Measurements from ENCODE around the gene HINFP. TPM values are rescaled to one million over a fixed set of nuclear protein-coding genes. Genes with fewer than 3 reads are reported as not detected.
A peak's percentile ranks its signal among the peaks of the same experiment; 100 is the strongest.

Gene HINFP
- total RNA-seq, 4 donors from 2014 or later, result 21.9 to 36.1 (median 27.0) TPM

DNA sequence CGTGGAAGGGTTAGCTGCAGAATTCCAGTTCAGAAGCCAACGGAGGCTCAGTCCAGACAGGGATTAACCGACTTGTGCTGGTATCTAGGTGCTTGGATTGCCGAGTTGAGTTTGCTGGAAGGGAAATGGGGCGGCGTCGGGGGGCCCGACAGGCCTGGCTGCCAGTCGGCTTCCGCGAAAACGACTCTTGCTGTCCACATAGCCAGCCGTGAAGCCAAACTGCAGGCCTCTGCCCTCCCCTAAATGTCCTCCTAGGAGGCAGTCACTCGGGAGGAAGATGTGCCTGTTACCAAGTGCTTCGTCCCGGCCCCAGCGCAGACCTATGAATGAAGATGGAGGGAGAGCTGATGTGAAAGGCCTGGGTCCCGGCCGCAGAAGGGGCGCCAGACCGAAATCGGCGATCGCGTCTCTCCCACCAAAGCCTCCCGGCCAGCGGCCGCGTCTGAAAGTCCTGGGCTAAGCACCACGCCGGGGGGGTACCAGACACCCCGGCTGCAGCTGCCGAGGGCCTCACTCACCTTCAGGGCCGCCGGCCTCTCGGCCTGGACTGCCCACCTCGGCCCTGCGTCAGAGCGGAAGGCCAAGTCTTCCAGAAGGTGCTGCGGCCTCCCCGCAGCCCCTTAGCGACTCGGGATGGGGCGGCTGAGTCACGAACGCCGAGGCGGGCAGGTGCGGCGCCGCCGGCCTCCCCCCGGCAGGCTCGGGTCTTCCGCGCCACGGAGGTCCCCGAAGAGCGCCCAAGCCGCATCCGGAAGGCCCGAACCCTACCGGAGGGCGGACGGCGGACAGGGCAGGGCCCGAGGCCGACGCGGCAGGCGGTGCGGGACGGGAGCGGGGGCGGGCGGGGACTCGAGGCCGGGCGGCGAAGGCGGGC lies 27.2 kb upstream of the HINFP start:
- H3K4me1 ChIP-seq, result peaks cover 0 to 30% (median 18%) of the 10 kb centered on the region in 4 donors
- WGBS, 2 donors, result 1 to 2% methylated on average over 19 to 53 of the region's 81 CpGs
- TF ChIP-seq, protein P1, sequence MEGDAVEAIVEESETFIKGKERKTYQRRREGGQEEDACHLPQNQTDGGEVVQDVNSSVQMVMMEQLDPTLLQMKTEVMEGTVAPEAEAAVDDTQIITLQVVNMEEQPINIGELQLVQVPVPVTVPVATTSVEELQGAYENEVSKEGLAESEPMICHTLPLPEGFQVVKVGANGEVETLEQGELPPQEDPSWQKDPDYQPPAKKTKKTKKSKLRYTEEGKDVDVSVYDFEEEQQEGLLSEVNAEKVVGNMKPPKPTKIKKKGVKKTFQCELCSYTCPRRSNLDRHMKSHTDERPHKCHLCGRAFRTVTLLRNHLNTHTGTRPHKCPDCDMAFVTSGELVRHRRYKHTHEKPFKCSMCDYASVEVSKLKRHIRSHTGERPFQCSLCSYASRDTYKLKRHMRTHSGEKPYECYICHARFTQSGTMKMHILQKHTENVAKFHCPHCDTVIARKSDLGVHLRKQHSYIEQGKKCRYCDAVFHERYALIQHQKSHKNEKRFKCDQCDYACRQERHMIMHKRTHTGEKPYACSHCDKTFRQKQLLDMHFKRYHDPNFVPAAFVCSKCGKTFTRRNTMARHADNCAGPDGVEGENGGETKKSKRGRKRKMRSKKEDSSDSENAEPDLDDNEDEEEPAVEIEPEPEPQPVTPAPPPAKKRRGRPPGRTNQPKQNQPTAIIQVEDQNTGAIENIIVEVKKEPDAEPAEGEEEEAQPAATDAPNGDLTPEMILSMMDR (IDR thresholded peaks at IDR 0.05), result no peak
- TF ChIP-seq EP300 (IDR thresholded peaks at IDR 0.05) (no peak), POLR2A (IDR thresholded peaks at IDR 0.05) (no peak)
- no peaks in the 10 kb centered on the region for H3K27me3 ChIP-seq
- no peaks in the 10 kb centered on the region for H3K9me3 ChIP-seq
- peak in 1 of 2 donors; percentile 31 for DNase-seq (ENCODE audit: low spot score in 2 of 2)
- peaks cover 0 to 38% (median 10%) of the 10 kb centered on the region in 3 donors for H3K36me3 ChIP-seq
- H3K27ac ChIP-seq, result peak overlapping the region; percentile 83 to 96 (median 94)
- H3K4me3 ChIP-seq, result peak overlapping the region; percentile 59 to 97 (median 92)

DNA sequence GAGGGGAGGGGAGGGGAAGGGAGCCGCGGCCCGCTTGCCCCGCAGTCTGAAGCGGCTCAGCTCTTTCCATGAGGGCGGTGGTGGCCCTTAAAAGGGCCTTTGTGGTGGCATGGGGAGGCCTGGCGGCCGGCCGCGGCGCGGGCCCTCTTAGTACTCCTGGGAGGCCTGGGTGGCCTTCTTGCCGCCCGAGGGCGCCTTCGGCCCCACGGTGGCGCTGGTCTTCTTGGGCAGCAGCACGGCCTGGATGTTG lies 26.6 kb upstream of the HINFP start:
- H3K9me3 ChIP-seq, result no peaks in the 10 kb centered on the region
- peaks cover 0 to 30% (median 18%) of the 10 kb centered on the region in 4 donors for H3K4me1 ChIP-seq
- peak overlapping the region; percentile 83 to 96 (median 94) for H3K27ac ChIP-seq
- H3K36me3 ChIP-seq, result peaks cover 0 to 38% (median 10%) of the 10 kb centered on the region in 3 donors
- DNase-seq (ENCODE audit: low spot score in 2 of 2), result peak; percentile 64 to 75
- TF ChIP-seq POLR2A (IDR thresholded peaks at IDR 0.05), result no peak
- TF ChIP-seq, protein P1 (IDR thresholded peaks at IDR 0.05), result peak in 3 of 5 experiments; percentile 68 to 84 (median 83)
- H3K27me3 ChIP-seq, result no peaks in the 10 kb centered on the region
- 0% methylated on average over 15 of the region's 19 CpGs; no CpG with 5 or more reads in 1 of the 2 donors for WGBS, 2 donors
- H3K4me3 ChIP-seq, result peak overlapping the region; percentile 59 to 97 (median 92)

DNA sequence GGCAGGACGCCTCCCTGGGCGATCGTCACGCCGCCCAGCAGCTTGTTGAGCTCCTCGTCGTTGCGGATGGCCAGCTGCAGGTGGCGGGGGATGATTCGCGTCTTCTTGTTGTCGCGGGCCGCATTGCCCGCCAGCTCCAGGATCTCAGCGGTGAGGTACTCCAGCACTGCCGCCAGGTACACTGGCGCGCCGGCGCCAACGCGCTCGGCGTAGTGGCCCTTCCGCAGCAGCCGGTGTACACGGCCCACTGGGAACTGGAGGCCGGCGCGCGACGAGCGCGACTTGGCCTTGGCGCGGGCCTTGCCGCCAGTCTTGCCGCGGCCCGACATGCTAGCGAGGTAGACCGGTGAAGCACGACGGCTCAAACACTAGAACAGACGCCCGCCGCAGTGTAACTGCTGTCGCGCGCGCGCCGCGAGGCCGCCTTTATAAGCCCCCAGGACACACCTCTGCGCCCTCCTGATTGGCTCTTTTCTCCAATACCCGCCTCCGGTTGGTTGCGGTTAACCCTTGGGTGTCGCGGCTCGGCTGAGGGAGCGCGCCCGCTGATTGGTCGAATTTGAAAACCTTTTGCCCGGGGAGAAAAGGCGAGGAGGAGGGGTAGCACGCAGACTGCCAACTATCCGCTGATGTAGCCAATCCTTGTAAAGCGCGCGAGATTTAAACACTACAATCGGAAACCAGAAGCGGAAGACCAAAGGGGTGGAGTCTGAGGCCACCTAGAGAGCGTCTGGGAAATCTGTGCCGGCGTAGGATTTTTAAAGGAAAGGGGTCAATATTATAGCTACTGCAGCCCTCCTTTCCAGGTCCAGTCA lies 26.1 kb upstream of the HINFP start:
- TF ChIP-seq EP300 (IDR thresholded peaks at IDR 0.05) (peak; percentile 77 to 100), POLR2A (IDR thresholded peaks at IDR 0.05) (peak; percentile 97 to 98)
- TF ChIP-seq, protein P1 (IDR thresholded peaks at IDR 0.05), result peak in 2 of 5 experiments; percentile 80 to 87
- Histone ChIP-seq H3K27ac (peak overlapping the region; percentile 83 to 96 (median 94)), H3K27me3 (no peaks in the 10 kb centered on the region), H3K36me3 (peaks cover 0 to 38% (median 10%) of the 10 kb centered on the region in 3 donors), H3K9me3 (no peaks in the 10 kb centered on the region), H3K4me1 (peaks cover 0 to 35% (median 21%) of the 10 kb centered on the region in 4 donors), H3K4me3 (peak overlapping the region; percentile 59 to 97 (median 92))
- WGBS, 2 donors, result 0 to 1% methylated on average over 34 to 73 of the region's 79 CpGs
- peak; percentile 98 to 99 for DNase-seq (ENCODE audit: low spot score in 2 of 2)

DNA sequence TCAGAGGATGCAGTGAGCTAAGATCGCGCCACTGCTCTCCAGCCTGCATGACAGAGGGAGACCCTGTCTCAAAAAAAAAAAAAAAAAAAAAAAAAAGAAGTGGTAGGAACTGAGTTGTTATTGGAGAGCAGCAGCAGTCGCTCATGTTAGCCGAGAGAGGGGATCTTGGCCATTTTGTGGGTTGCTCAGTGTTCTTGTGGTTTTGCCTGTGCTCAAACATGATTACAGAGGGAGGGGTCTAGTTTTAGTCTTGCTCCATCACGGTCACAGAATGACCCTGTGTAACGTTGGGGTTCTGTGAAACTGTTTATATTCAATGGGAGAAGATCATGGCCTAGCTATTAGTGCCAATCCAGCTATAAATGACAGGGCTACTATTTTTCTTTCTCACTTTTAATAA lies 21.7 kb upstream of the HINFP start:
- Histone ChIP-seq H3K36me3 (peaks cover 0 to 24% (median 10%) of the 10 kb centered on the region in 3 donors), H3K27me3 (no peaks in the 10 kb centered on the region), H3K4me3 (no peak overlapping the region), H3K4me1 (peaks cover 0 to 42% (median 24%) of the 10 kb centered on the region in 4 donors), H3K27ac (no peak overlapping the region), H3K9me3 (no peaks in the 10 kb centered on the region)
- 77 to 79% methylated on average over 6 of the region's 6 CpGs for WGBS, 2 donors
- DNase-seq (ENCODE audit: low spot score in 2 of 2), result no peak
- TF ChIP-seq EP300 (IDR thresholded peaks at IDR 0.05) (no peak), POLR2A (IDR thresholded peaks at IDR 0.05) (no peak)
- TF ChIP-seq, protein P1 (IDR thresholded peaks at IDR 0.05), result no peak

Data from tibial nerve (tissue), 4 donors.